ENCODE data around the gene PKD2L2. TPM values are rescaled to one million over a fixed set of nuclear protein-coding genes. Genes with fewer than 3 reads are reported as not detected.

PKD2L2 gene
- total and polyA plus RNA-seq, 7 donors, result 0.05 to 4.5 (median 1.1) TPM

DNA sequence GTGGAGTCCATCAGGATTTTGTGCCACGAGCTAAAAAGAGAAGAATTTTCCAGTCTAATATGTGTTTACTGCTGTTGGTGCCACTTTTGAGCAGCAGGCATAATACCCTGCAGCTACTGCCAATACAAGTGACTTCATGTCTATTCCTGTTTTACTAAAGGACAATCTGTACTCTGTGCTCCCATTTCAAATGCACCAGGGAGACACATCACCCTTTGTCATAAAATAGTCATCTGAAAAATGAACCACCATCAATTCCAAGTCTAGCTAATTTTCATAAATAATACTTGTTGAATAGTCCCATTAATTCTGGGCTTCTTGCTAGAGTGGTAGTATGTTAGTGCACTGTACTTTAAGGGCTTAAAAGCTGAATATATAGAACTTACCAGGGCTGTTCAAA lies 8.9 kb upstream of the PKD2L2 start:
- WGBS, 3 donors, result 28 to 38% (median 33%) methylated on average over 1 of the region's 1 CpG
- Histone ChIP-seq H3K4me3 (peak overlapping the region; percentile 29), H3K27ac (peak overlapping the region; percentile 89), H3K9me3 (no peaks in the 10 kb centered on the region), H3K36me3 (ENCODE audit: insufficient read depth in 1 of 2, low read depth in 1 of 2) (peaks cover 2 to 85% of the 10 kb centered on the region in 2 donors), H3K4me1 (peaks cover 67% of the 10 kb centered on the region), H3K27me3 (ENCODE audit: insufficient read depth in 3 of 3, low read length in 2 of 3) (no peaks in the 10 kb centered on the region)
- TF ChIP-seq, protein P1, sequence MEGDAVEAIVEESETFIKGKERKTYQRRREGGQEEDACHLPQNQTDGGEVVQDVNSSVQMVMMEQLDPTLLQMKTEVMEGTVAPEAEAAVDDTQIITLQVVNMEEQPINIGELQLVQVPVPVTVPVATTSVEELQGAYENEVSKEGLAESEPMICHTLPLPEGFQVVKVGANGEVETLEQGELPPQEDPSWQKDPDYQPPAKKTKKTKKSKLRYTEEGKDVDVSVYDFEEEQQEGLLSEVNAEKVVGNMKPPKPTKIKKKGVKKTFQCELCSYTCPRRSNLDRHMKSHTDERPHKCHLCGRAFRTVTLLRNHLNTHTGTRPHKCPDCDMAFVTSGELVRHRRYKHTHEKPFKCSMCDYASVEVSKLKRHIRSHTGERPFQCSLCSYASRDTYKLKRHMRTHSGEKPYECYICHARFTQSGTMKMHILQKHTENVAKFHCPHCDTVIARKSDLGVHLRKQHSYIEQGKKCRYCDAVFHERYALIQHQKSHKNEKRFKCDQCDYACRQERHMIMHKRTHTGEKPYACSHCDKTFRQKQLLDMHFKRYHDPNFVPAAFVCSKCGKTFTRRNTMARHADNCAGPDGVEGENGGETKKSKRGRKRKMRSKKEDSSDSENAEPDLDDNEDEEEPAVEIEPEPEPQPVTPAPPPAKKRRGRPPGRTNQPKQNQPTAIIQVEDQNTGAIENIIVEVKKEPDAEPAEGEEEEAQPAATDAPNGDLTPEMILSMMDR (IDR thresholded peaks at IDR 0.05), result no peak
- peak; percentile 87 to 93 (median 90) for ATAC-seq
- DNase-seq, result no peak
- intact Hi-C loops (cut with DNase I), result no loop called here

DNA sequence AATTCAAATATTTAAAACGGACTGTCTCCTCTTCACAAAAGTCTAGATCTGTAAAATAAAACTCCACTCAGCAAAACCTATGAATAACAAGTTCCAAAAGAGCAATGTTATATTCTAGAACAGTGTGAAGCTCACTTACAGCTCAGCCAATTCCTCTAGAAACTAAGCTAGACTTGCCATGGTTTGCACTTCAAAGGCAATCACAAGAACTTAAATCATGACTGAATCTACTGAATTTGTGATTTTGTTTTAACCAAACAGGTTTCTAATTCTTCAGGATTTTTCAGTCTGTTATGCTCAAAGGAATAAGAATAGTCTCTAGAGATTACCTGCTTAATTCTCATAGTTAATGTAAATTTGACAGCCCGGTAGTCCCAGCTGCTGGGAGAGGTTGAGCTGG lies 1.4 kb upstream of the PKD2L2 start:
- no peaks in the 10 kb centered on the region for H3K27me3 ChIP-seq (ENCODE audit: insufficient read depth in 3 of 3, low read length in 2 of 3)
- H3K4me3 ChIP-seq, result peak overlapping the region; percentile 54
- TF ChIP-seq, protein P1 (IDR thresholded peaks at IDR 0.05), result no peak
- 55 to 76% (median 63%) methylated on average over 2 of the region's 2 CpGs for WGBS, 3 donors
- intact Hi-C loops (cut with DNase I), result no loop called here
- no peak for DNase-seq
- no peak for ATAC-seq
- peaks cover 32% of the 10 kb centered on the region for H3K4me1 ChIP-seq
- H3K27ac ChIP-seq, result peak overlapping the region; percentile 77
- H3K36me3 ChIP-seq (ENCODE audit: insufficient read depth in 1 of 2, low read depth in 1 of 2), result peaks cover 2 to 58% of the 10 kb centered on the region in 2 donors
- H3K9me3 ChIP-seq, result no peaks in the 10 kb centered on the region

DNA sequence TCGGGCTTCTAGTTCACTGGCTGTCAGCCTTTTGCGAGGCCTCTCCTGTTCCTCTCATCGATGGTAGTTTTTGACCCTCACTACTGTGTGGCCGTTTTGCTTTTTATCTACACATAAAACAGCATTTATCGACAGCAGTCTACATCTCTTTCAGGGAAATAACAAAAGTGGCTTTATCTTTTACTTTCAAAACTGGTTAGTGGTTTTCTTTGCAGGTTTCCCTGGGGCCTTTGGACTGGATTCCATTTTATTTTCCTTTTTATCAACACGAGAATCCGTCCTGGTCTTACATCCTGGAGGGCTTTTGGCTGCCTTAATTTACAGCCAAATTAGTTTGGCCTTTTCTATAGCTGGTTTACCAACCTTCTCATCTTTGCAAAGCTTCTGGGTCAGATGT lies 793 bp upstream of the PKD2L2 start:
- Histone ChIP-seq H3K9me3 (no peaks in the 10 kb centered on the region), H3K4me3 (peak overlapping the region; percentile 54), H3K36me3 (ENCODE audit: insufficient read depth in 1 of 2, low read depth in 1 of 2) (peaks cover 0 to 51% of the 10 kb centered on the region in 2 donors), H3K27me3 (ENCODE audit: insufficient read depth in 3 of 3, low read length in 2 of 3) (no peaks in the 10 kb centered on the region), H3K27ac (peak overlapping the region; percentile 77), H3K4me1 (peaks cover 31% of the 10 kb centered on the region)
- ATAC-seq (no peak), DNase-seq (no peak)
- intact Hi-C loops (cut with DNase I), result no loop called here
- WGBS, 3 donors, result 23 to 35% (median 27%) methylated on average over 7 of the region's 7 CpGs
- TF ChIP-seq, protein P1 (IDR thresholded peaks at IDR 0.05), result no peak

DNA sequence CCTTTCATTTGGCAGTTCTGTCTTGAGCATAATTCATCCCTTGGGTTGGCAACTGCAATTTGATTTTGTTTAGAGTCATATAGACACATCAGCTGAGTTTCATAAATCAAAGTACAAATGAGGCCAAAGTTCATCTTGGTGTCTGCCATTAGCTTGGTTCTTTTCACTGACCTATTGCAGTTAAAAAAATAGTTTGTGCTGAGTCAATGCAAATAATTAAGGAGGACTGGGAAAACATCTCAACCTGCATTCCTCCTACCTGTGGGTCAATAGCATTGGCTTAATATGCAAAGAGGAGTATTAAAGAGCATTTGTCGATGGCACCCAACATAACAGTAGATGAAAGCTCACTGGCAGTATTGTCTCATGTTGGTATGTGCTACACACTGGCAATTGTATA lies 1.6 kb downstream of the PKD2L2 start:
- Histone ChIP-seq H3K4me1 (peaks cover 21% of the 10 kb centered on the region), H3K4me3 (no peak overlapping the region), H3K36me3 (ENCODE audit: insufficient read depth in 1 of 2, low read depth in 1 of 2) (peaks cover 0 to 29% of the 10 kb centered on the region in 2 donors), H3K27ac (peak overlapping the region; percentile 77), H3K27me3 (ENCODE audit: insufficient read depth in 3 of 3, low read length in 2 of 3) (no peaks in the 10 kb centered on the region), H3K9me3 (no peaks in the 10 kb centered on the region)
- intact Hi-C loops (cut with DNase I), result loop anchor here in 1 of 2 donors (10.0 kb wide), 2 partner anchors 64 to 106 kb away; no protein-coding TSS in a partner anchor
- WGBS, 3 donors, result 59 to 76% (median 66%) methylated on average over 1 of the region's 1 CpG
- DNase-seq (no peak), ATAC-seq (peak in 2 of 4 donors; percentile 7 to 8)
- TF ChIP-seq, protein P1 (IDR thresholded peaks at IDR 0.05), result no peak

DNA sequence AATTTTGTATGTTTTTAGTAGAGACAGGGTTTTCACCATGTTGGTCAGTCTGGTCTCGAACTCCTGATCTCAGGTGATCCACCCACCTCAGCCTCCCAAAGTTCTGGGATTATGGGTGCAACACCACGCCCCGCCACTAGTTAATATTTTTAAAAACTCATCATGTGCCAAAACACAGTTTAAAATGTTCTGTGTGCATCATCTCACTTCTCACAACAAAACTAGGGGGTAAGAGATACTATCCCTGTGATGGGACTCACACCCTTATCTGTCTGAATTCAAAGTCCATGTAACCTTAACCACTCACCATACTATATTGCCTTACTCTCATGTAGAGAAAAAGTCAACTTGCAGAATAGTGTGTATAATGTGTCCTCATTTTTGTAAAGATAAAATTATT lies 2.6 kb downstream of the PKD2L2 start:
- Histone ChIP-seq H3K27ac (peak overlapping the region; percentile 77), H3K4me1 (peaks cover 21% of the 10 kb centered on the region), H3K9me3 (no peaks in the 10 kb centered on the region), H3K4me3 (no peak overlapping the region), H3K36me3 (ENCODE audit: insufficient read depth in 1 of 2, low read depth in 1 of 2) (peaks cover 0 to 20% of the 10 kb centered on the region in 2 donors), H3K27me3 (ENCODE audit: insufficient read depth in 3 of 3, low read length in 2 of 3) (no peaks in the 10 kb centered on the region)
- WGBS, 3 donors, result 73 to 90% (median 80%) methylated on average over 3 of the region's 3 CpGs
- no peak for DNase-seq
- TF ChIP-seq, protein P1 (IDR thresholded peaks at IDR 0.05), result peak; percentile 40
- peak in 3 of 4 donors; percentile 13 to 21 (median 16) for ATAC-seq
- intact Hi-C loops (cut with DNase I), result loop anchor here in 1 of 2 donors (10.0 kb wide), 2 partner anchors 63 to 107 kb away; no protein-coding TSS in a partner anchor

Data from psoas muscle (tissue), 8 donors.